HepG2 (cell line): ENCODE data around the gene OGFR. TPM values are rescaled to one million over a fixed set of nuclear protein-coding genes. Genes with fewer than 3 reads are reported as not detected.
A peak's percentile ranks its signal among the peaks of the same experiment; 100 is the strongest.

ENCODE experiments used
- ATAC-seq: fragments of 200-7000 bp; cut with Tn5 transposase; 3 replicates; pipeline ENCODE4 v1.9.1; 2020; ENCODE audit warnings: mild to moderate bottlenecking, moderate library complexity
- BruUV-seq: library from RNA; stranded (reverse); fragments of 400-500 nt; replicated peaks from 2 replicates; lab custom pipeline; 2021; lab: Mats Ljungman, UMichigan
- CTCF ChIA-PET: fragments of 300-600 bp; formaldehyde crosslinking; extraction: SDS; loops from one replicate; lab custom pipeline; 2021; ENCODE audit warnings: low total read pairs, inconsistent platforms, low intra/inter-chr PET ratio; lab: Yijun Ruan, JAX
- POLR2A ChIA-PET: fragments of 350-600 bp; sonication (Branson Sonifier 250); formaldehyde crosslinking; loops from one replicate; lab custom pipeline; 2020; ENCODE audit warnings: antibody characterized with exemption, inconsistent platforms; lab: Yijun Ruan, JAX
- DNase-seq: peaks from one replicate; pipeline ENCODE4 v3.0.0-alpha.2; 2015; ENCODE audit warnings: low spot score
- FAIRE-seq: peaks from 3 replicates; lab custom pipeline; 2011; peaks lifted over from hg19 to GRCh38; lab: Jason Lieb, UNC
- H2AFZ ChIP-seq: one replicate; pipeline ENCODE4 v1.6.1; 2011; ENCODE audit warnings: low read length, inconsistent platforms
- H3K27ac ChIP-seq: fragments of 300-600 bp; 3 replicates; pipeline ENCODE4 v1.8.0; 2011; ENCODE audit warnings: mixed run types, mild to moderate bottlenecking, mixed read lengths, low read length, inconsistent platforms; ENCODE audit not compliant: insufficient read depth; ENCODE audit errors: extremely low read length
- H3K27me3 ChIP-seq, 2 experiments: fragments of 200-600 bp in 1 of 2; 2 replicates in 1 of 2; 3 replicates in 1 of 2; pipeline versions ENCODE4 v1.6.0 to v1.8.0; 2011; ENCODE audit warnings: low read length in 2 of 2, mild to moderate bottlenecking in 2 of 2, moderate library complexity in 2 of 2, inconsistent platforms in 1 of 2; ENCODE audit not compliant: insufficient read depth in 2 of 2, control insufficient read depth in 1 of 2
- H3K36me3 ChIP-seq, 2 experiments: fragments of 200-600 bp in 1 of 2; replicated peaks in 1 of 2; 2 replicates in 1 of 2; 3 replicates in 1 of 2; pipeline versions ENCODE4 v1.5.1 to v1.8.0; 2011; ENCODE audit warnings: low read length in 2 of 2, inconsistent platforms in 1 of 2; ENCODE audit not compliant: insufficient read depth in 2 of 2, control insufficient read depth in 1 of 2
- H3K4me1 ChIP-seq: 2 replicates; pipeline ENCODE4 v1.5.1; 2012; ENCODE audit warnings: low read length, inconsistent platforms; ENCODE audit not compliant: insufficient read depth
- H3K4me2 ChIP-seq: 2 replicates; pipeline ENCODE4 v1.6.0; 2011; ENCODE audit warnings: low read depth, low read length, inconsistent platforms
- H3K4me3 ChIP-seq, 3 experiments: fragments of 200-600 bp in 1 of 3; sonication (generic), shearing (Covaris generic) in 1 of 3; replicated peaks in 1 of 3; 2 replicates each; pipeline ENCODE4 v1.5.1; 2011 to 2016; ENCODE audit warnings: low read length in 3 of 3, inconsistent platforms in 2 of 3, low read depth in 2 of 3, mild to moderate bottlenecking in 2 of 3, control low read depth in 1 of 3, mixed read lengths in 1 of 3; ENCODE audit not compliant: insufficient read depth in 1 of 3
- H3K79me2 ChIP-seq: one replicate; pipeline ENCODE4 v1.6.1; 2011; ENCODE audit warnings: low read length, inconsistent platforms; ENCODE audit not compliant: insufficient read depth
- H3K9ac ChIP-seq: 2 replicates; pipeline ENCODE4 v1.6.0; 2011; ENCODE audit warnings: mild to moderate bottlenecking, low read depth, low read length, inconsistent platforms; ENCODE audit not compliant: insufficient read depth
- H3K9me3 ChIP-seq: 2 replicates; pipeline ENCODE4 v1.5.1; 2012; ENCODE audit warnings: mild to moderate bottlenecking, low read length
- H4K20me1 ChIP-seq: 2 replicates; pipeline ENCODE4 v1.6.0; 2011; ENCODE audit warnings: inconsistent platforms, mild to moderate bottlenecking, low read length, moderate library complexity; ENCODE audit not compliant: insufficient read depth
- CBX1 ChIP-seq: IDR thresholded peaks from one replicate; pipeline ENCODE4 v1.6.1; 2016; ENCODE audit warnings: antibody characterized with exemption, low read depth
- CBX5 ChIP-seq: sonication (generic); formaldehyde crosslinking; IDR thresholded peaks from 2 replicates; pipeline ENCODE4 v1.4.0; 2020; ENCODE audit warnings: missing genetic modification reagents, borderline replicate concordance
- E2F5 ChIP-seq: sonication (generic); formaldehyde crosslinking; conservative IDR thresholded peaks from 2 replicates; pipeline ENCODE4 v1.4.0; 2020; ENCODE audit warnings: missing genetic modification reagents
- FOXP1 ChIP-seq, 2 experiments: fragments of 450-650 bp in 1 of 2; IDR thresholded peaks; 2 replicates each; pipeline ENCODE4 v1.6.1; 2017 to 2018; ENCODE audit warnings: antibody characterized with exemption in 1 of 2
- HBP1 ChIP-seq: IDR thresholded peaks from 2 replicates; pipeline ENCODE4 v1.6.1; 2016; ENCODE audit warnings: low read depth, control low read depth
- MED8 ChIP-seq: sonication (generic); formaldehyde crosslinking; IDR thresholded peaks from 2 replicates; pipeline ENCODE4 v1.8.1; 2023; ENCODE audit warnings: mild to moderate bottlenecking, missing genetic modification reagents; ENCODE audit not compliant: insufficient replicate concordance
- PITX1 ChIP-seq: sonication (generic); formaldehyde crosslinking; IDR thresholded peaks from 2 replicates; pipeline ENCODE4 v1.5.1; 2020; ENCODE audit warnings: mild to moderate bottlenecking, missing genetic modification reagents
- PLSCR1 ChIP-seq: sonication (generic); formaldehyde crosslinking; IDR thresholded peaks from 2 replicates; pipeline ENCODE4 v1.5.0; 2020; ENCODE audit warnings: missing genetic modification reagents, mild to moderate bottlenecking, borderline replicate concordance
- RFX3 ChIP-seq: IDR thresholded peaks from 2 replicates; pipeline ENCODE4 v1.6.1; 2016; ENCODE audit warnings: missing biosample characterization, missing genetic modification reagents
- TBX3 ChIP-seq: fragments of 450-650 bp; IDR thresholded peaks from 2 replicates; pipeline ENCODE4 v1.6.1; 2017; ENCODE audit warnings: antibody characterized with exemption, mild to moderate bottlenecking, inconsistent platforms, borderline replicate concordance
- ZBTB21 ChIP-seq: sonication (generic); formaldehyde crosslinking; IDR thresholded peaks from 2 replicates; pipeline ENCODE4 v1.4.0; 2020; ENCODE audit warnings: missing genetic modification reagents
- ZMAT5 ChIP-seq: sonication (generic); formaldehyde crosslinking; IDR thresholded peaks from 2 replicates; pipeline ENCODE4 v1.5.0; 2020; ENCODE audit warnings: mild to moderate bottlenecking, low read depth, missing genetic modification reagents, borderline replicate concordance
- ZNF225 ChIP-seq: sonication (generic); formaldehyde crosslinking; IDR thresholded peaks from 2 replicates; pipeline ENCODE4 v1.4.0; 2020; ENCODE audit warnings: mild to moderate bottlenecking, missing genetic modification reagents
- ZNF577 ChIP-seq: sonication (generic); formaldehyde crosslinking; IDR thresholded peaks from 2 replicates; pipeline ENCODE4 v1.4.0; 2020; ENCODE audit warnings: mild to moderate bottlenecking, low read depth, missing genetic modification reagents, borderline replicate concordance
- ZNF777 ChIP-seq: sonication (generic); formaldehyde crosslinking; IDR thresholded peaks from 2 replicates; pipeline ENCODE4 v1.4.0; 2020; ENCODE audit warnings: missing genetic modification reagents
- whole genome bisulfite sequencing: methylation state at CpG from one replicate; pipeline ENCODE4 v1.1.6; 2017; ENCODE audit warnings: low lambda C conversion rate; 5-methylcytosine and 5-hydroxymethylcytosine counted together
- in situ Hi-C: cut with HindIII; loops from 2 replicates; pipeline ENCODE4 v1.10.0; 2017; ENCODE audit warnings: low pct_unique_long_range_greater_than_20kb; ENCODE audit not compliant: extremely low pct_ligation_motif_present
- intact Hi-C: fragments of 100-400 bp; cut with micrococcal nuclease; formaldehyde crosslinking; loops from one replicate; pipeline ENCODE4 v1.10.0; 2022; ENCODE audit not compliant: unreplicated experiment
- polyA plus RNA-seq, 8 experiments: library from polyadenylated mRNA; depleted of rRNA in 3 of 8; stranded (reverse) in 7 of 8; unstranded in 1 of 8; fragments of >200 nt; fragmentation: Illumina TruSeq in 4 of 8; extraction: Trizol in 4 of 8; gene quantifications; 2 replicates each; pipeline versions ENCODE4 v1.2.1 to v1.2.3, GENCODE V29; 2011 to 2016; ENCODE audit warnings: low read depth in 4 of 8, missing spikeins in 1 of 8, mixed read lengths in 1 of 8; ENCODE audit not compliant: insufficient read depth in 1 of 8
- total RNA-seq, 5 experiments: library from RNA; depleted of rRNA; stranded (reverse); fragments of >200 nt; fragmentation: Illumina TruSeq; extraction: Trizol; gene quantifications; 2 replicates each; pipeline ENCODE4 v1.2.3, GENCODE V29; 2016; ENCODE audit warnings: low read depth in 1 of 5

The OGFR gene
- total and polyA plus RNA-seq, 2 of the 13 experiments (the other 11 are each of a cell fraction or from before 2014, with no cell fraction given), result 47.7 to 81.8 TPM

- intact Hi-C loops, result no loop called here
- TF ChIP-seq MED8 (CRISPR knock-in tag), result peak; percentile 23
- no peak for TF ChIP-seq E2F5 (CRISPR knock-in tag)
- H3K9me3 ChIP-seq, result no peaks in the 10 kb centered on the region
- H3K9ac ChIP-seq, result no peak overlapping the region
- no peak overlapping the region for H2AFZ ChIP-seq
- no peak overlapping the region for H3K27ac ChIP-seq
- no peak for ATAC-seq
- 86% methylated on average over 7 of the region's 7 CpGs for WGBS
- ChIA-PET POLR2A (no interaction called here), CTCF (no interaction called here)
- H3K4me3 ChIP-seq, result no peak overlapping the region
- no peak overlapping the region for H3K4me2 ChIP-seq
- no peaks in the 10 kb centered on the region for H3K79me2 ChIP-seq
- H4K20me1 ChIP-seq, result no peaks in the 10 kb centered on the region
- BruUV-seq, result no TSS peak
- H3K4me1 ChIP-seq, result no peaks in the 10 kb centered on the region
- in situ Hi-C loops, result no loop called here
- FAIRE-seq, result no peak
- DNase-seq, result no peak
- H3K27me3 ChIP-seq, result no peaks in the 10 kb centered on the region
- peaks cover 15 to 31% of the 10 kb centered on the region in 2 experiments for H3K36me3 ChIP-seq
Measured at GRCh38 chr20:62844182-62844581, 39.5 kb downstream of the OGFR start.

- BruUV-seq, result no TSS peak
- CTCF ChIA-PET, result interaction anchor here (3.6 kb wide), 1 partner anchor 23 kb away, joined by 14 read pairs; no protein-coding TSS in a partner anchor
- no peak for ATAC-seq
- TF ChIP-seq TBX3, result no peak
- no peak for TF ChIP-seq ZNF225 (CRISPR knock-in tag)
- no peak for TF ChIP-seq PITX1 (CRISPR knock-in tag)
- TF ChIP-seq FOXP1 (IDR thresholded peaks at IDR 0.05), result no peak
- TF ChIP-seq FOXP1 (CRISPR knock-in tag; IDR thresholded peaks at IDR 0.05), result no peak
- no peak for TF ChIP-seq CBX5
- TF ChIP-seq ZNF777 (CRISPR knock-in tag), result no peak
- TF ChIP-seq HBP1 (CRISPR knock-in tag), result no peak
- TF ChIP-seq ZNF577 (CRISPR knock-in tag), result no peak
- TF ChIP-seq RFX3 (CRISPR knock-in tag), result no peak
- no peak for TF ChIP-seq ZBTB21
- TF ChIP-seq ZMAT5 (CRISPR knock-in tag), result no peak
- TF ChIP-seq PLSCR1 (CRISPR knock-in tag), result no peak
- no peak for TF ChIP-seq CBX1
Measured at GRCh38 chr20:62845416-62846160, 41.0 kb downstream of the OGFR start.

More at GRCh38 chr20:62845416-62846160, 41.0 kb downstream of the OGFR start:
- no peaks in the 10 kb centered on the region for H3K27me3 ChIP-seq
- intact Hi-C loops, result no loop called here
- H2AFZ ChIP-seq, result no peak overlapping the region
- peaks cover 12 to 24% of the 10 kb centered on the region in 2 experiments for H3K36me3 ChIP-seq
- FAIRE-seq, result no peak
- POLR2A ChIA-PET, result interaction anchor here (2.0 kb wide), 2 partner anchors 13 to 16 kb away, joined by 5 to 6 read pairs; partner anchors contain the start of gene TCFL5
- no peaks in the 10 kb centered on the region for H4K20me1 ChIP-seq
- 94% methylated on average over 16 of the region's 16 CpGs for WGBS
- in situ Hi-C loops, result no loop called here
- H3K4me3 ChIP-seq, result no peak overlapping the region
- H3K9ac ChIP-seq, result no peak overlapping the region
- DNase-seq, result no peak
- no peak overlapping the region for H3K4me2 ChIP-seq
- H3K27ac ChIP-seq, result no peak overlapping the region
- no peaks in the 10 kb centered on the region for H3K79me2 ChIP-seq
- H3K4me1 ChIP-seq, result no peaks in the 10 kb centered on the region
- no peaks in the 10 kb centered on the region for H3K9me3 ChIP-seq
